Keratinocyte (primary cell): Measurements from ENCODE around the gene MRPS35. TPM values are rescaled to one million over a fixed set of nuclear protein-coding genes. Genes with fewer than 3 reads are reported as not detected.

ENCODE experiments used
- DNase-seq: peaks from one replicate; pipeline ENCODE4 v3.0.0-alpha.2; 2011; ENCODE audit warnings: low read depth, missing footprints, low spot score
- FAIRE-seq: peaks from 2 replicates; lab custom pipeline; 2011; peaks lifted over from hg19 to GRCh38; lab: Jason Lieb, UNC
- H2AFZ ChIP-seq: 2 replicates; pipeline ENCODE4 v1.6.0; 2012; ENCODE audit warnings: low read length, control low read depth, inconsistent platforms; ENCODE audit not compliant: control insufficient read depth
- H3K27ac ChIP-seq: 2 replicates; pipeline ENCODE4 v1.5.1; 2011; ENCODE audit warnings: low read length; ENCODE audit not compliant: control insufficient read depth, insufficient read depth
- H3K27me3 ChIP-seq: 3 replicates; pipeline ENCODE4 v1.6.0; 2011; ENCODE audit warnings: low read length; ENCODE audit not compliant: control insufficient read depth, insufficient read depth; ENCODE audit errors: extremely low read depth
- H3K36me3 ChIP-seq, 2 experiments: 2 replicates in 1 of 2; 3 replicates in 1 of 2; pipeline ENCODE4 v1.5.1; 2011; ENCODE audit warnings: low read length in 2 of 2, mild to moderate bottlenecking in 1 of 2; ENCODE audit not compliant: control insufficient read depth in 2 of 2, insufficient read depth in 2 of 2; ENCODE audit errors: extremely low read depth in 1 of 2
- H3K4me1 ChIP-seq: 3 replicates; pipeline ENCODE4 v1.5.1; 2011; ENCODE audit warnings: low read length; ENCODE audit not compliant: control insufficient read depth, insufficient read depth; ENCODE audit errors: extremely low read depth
- H3K4me2 ChIP-seq: 3 replicates; pipeline ENCODE4 v1.6.0; 2011; ENCODE audit warnings: low read depth, low read length; ENCODE audit not compliant: control insufficient read depth, insufficient read depth; ENCODE audit errors: extremely low read depth
- H3K4me3 ChIP-seq, 3 experiments: fragments of 200-600 bp in 1 of 3; sonication (generic) in 1 of 3; 2 replicates in 2 of 3; 3 replicates in 1 of 3; pipeline ENCODE4 v1.5.1; 2011 to 2016; ENCODE audit warnings: low read length in 3 of 3, mild to moderate bottlenecking in 3 of 3, control low read depth in 2 of 3, inconsistent platforms in 1 of 3, low read depth in 1 of 3, mixed read lengths in 1 of 3, mixed run types in 1 of 3, moderate library complexity in 1 of 3; ENCODE audit not compliant: control insufficient read depth in 2 of 3, insufficient read depth in 2 of 3; ENCODE audit errors: extremely low read depth in 1 of 3
- H3K79me2 ChIP-seq: 2 replicates; pipeline ENCODE4 v1.6.0; 2012; ENCODE audit warnings: low read length; ENCODE audit not compliant: control insufficient read depth, insufficient read depth
- H3K9ac ChIP-seq: 3 replicates; pipeline ENCODE4 v1.6.0; 2011; ENCODE audit warnings: low read length; ENCODE audit not compliant: control insufficient read depth, insufficient read depth; ENCODE audit errors: extremely low read depth
- H3K9me1 ChIP-seq: 3 replicates; pipeline ENCODE4 v1.6.0; 2011; ENCODE audit warnings: low read length; ENCODE audit not compliant: control insufficient read depth, insufficient read depth; ENCODE audit errors: extremely low read depth
- H3K9me3 ChIP-seq: 2 replicates; pipeline ENCODE4 v1.5.1; 2012; ENCODE audit warnings: low read depth, low read length; ENCODE audit not compliant: control insufficient read depth
- H4K20me1 ChIP-seq: 3 replicates; pipeline ENCODE4 v1.6.0; 2011; ENCODE audit warnings: low read length; ENCODE audit not compliant: control insufficient read depth, insufficient read depth; ENCODE audit errors: extremely low read depth
- EZH2 ChIP-seq: IDR thresholded peaks from one replicate; pipeline ENCODE4 v1.6.1; 2012; ENCODE audit warnings: inconsistent platforms, mild to moderate bottlenecking, low read length, moderate library complexity
- dilution Hi-C: fragments of 300-500 bp; cut with MboI; formaldehyde crosslinking; loops from one replicate; pipeline ENCODE4 v1.7.0; 2020; ENCODE audit warnings: low sequenced_read_pairs; ENCODE audit not compliant: extremely low pct_ligation_motif_present
- polyA plus RNA-seq, 5 experiments: library from polyadenylated mRNA; depleted of rRNA in 3 of 5; stranded (reverse) in 3 of 5; stranded (forward) in 1 of 5; unstranded in 1 of 5; fragments of >200 nt; gene quantifications; 1 replicate in 1 of 5; 2 replicates in 3 of 5; 3 replicates in 1 of 5; pipeline versions ENCODE4 v1.2.1 to v1.2.3, GENCODE V29; 2011 to 2012; ENCODE audit warnings: missing spikeins in 2 of 5, low read depth in 1 of 5, low replicate concordance in 1 of 5
- TF ChIP-seq, protein P1 (sequence below), 3 experiments: IDR thresholded peaks in 1 of 3; conservative IDR thresholded peaks in 1 of 3; optimal IDR thresholded peaks in 1 of 3; 2 replicates in 2 of 3; 3 replicates in 1 of 3; pipeline versions ENCODE3 to v1.5.1; 2011; ENCODE audit warnings: low read length in 3 of 3, mild to moderate bottlenecking in 3 of 3, moderate library complexity in 2 of 3, control low read depth in 1 of 3, inconsistent platforms in 1 of 3; ENCODE audit not compliant: insufficient read depth in 2 of 3; ENCODE audit errors: extremely low read depth in 1 of 3

The MRPS35 gene
- polyA plus RNA-seq, 1 donor (not counting 4 experiments of a cell fraction or from before 2014, with no cell fraction given): 60.1 TPM

DNA sequence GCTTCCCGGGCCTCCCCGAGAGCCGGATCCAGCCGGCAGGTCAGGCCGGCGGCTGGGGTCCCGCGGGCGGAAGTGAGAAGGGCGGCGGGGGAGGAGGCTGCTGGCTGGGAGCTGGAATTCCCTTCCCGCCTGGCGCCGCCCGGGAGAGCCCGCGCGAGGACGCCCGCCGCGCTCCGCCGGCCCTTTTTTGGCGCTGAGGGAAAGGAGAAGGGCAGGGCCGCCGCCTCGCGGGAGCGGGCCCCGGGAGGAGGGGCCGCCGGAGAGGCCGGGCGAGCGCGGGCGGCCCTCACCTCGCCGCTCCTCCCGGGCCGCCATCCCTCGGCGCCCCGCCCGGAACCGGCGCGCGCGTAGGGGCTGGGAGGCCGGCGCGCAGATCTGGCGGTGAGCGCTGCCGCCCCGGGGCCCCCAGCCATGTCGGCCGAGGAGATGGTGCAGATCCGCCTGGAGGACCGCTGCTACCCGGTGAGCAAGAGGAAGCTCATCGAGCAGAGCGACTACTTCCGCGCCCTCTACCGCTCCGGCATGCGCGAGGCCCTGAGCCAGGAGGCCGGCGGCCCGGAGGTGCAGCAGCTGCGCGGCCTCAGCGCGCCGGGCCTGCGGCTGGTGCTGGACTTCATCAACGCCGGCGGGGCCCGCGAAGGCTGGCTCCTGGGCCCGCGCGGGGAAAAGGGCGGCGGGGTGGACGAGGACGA is 69.4 kb downstream of the MRPS35 start, which contains the start of the genes KLHL42 and MANSC4:
Gene KLHL42, plus strand, starts transcription at position 314 of the 692 bp plus-strand sequence. Its CDS starts 98 bp downstream, at position 412.
Gene MANSC4, minus strand, starts transcription at position 317 of the 692 bp plus-strand sequence. CDS start 8,960 bp downstream, outside the sequence.
- no peaks in the 10 kb centered on the region for H3K9me1 ChIP-seq
- dilution Hi-C loops: no loop called here
- H3K79me2 ChIP-seq: peaks cover 47% of the 10 kb centered on the region
- peak within 1 kb of the TSS; percentile 73 for H3K27ac ChIP-seq
- H3K36me3 ChIP-seq: peaks cover 0 to 9% of the 10 kb centered on the region in 2 experiments
- no peaks in the 10 kb centered on the region for H3K9me3 ChIP-seq
- H3K4me2 ChIP-seq: peak within 1 kb of the TSS; percentile 99
- no peaks in the 10 kb centered on the region for H3K27me3 ChIP-seq
- no peak for TF ChIP-seq EZH2
- TF ChIP-seq, protein P1, sequence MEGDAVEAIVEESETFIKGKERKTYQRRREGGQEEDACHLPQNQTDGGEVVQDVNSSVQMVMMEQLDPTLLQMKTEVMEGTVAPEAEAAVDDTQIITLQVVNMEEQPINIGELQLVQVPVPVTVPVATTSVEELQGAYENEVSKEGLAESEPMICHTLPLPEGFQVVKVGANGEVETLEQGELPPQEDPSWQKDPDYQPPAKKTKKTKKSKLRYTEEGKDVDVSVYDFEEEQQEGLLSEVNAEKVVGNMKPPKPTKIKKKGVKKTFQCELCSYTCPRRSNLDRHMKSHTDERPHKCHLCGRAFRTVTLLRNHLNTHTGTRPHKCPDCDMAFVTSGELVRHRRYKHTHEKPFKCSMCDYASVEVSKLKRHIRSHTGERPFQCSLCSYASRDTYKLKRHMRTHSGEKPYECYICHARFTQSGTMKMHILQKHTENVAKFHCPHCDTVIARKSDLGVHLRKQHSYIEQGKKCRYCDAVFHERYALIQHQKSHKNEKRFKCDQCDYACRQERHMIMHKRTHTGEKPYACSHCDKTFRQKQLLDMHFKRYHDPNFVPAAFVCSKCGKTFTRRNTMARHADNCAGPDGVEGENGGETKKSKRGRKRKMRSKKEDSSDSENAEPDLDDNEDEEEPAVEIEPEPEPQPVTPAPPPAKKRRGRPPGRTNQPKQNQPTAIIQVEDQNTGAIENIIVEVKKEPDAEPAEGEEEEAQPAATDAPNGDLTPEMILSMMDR (optimal IDR thresholded peaks at IDR 0.05 in 1 of 3, IDR thresholded peaks at IDR 0.05 in 1 of 3, conservative IDR thresholded peaks at IDR 0.05 in 1 of 3; ENCODE audit: extremely low read depth in 1 of 3, insufficient read depth in 2 of 3, low read length in 3 of 3): peak in 1 of 3 experiments; percentile 33
- peak within 1 kb of the TSS; percentile 89 for H3K9ac ChIP-seq
- FAIRE-seq (no peak), DNase-seq (no peak)
- H2AFZ ChIP-seq: peak within 1 kb of the TSS; percentile 98
- H4K20me1 ChIP-seq: no peaks in the 10 kb centered on the region
- H3K4me1 ChIP-seq: peaks cover 29% of the 10 kb centered on the region
- H3K4me3 ChIP-seq: peak within 1 kb of the TSS; percentile 71 to 82 (median 78)

DNA sequence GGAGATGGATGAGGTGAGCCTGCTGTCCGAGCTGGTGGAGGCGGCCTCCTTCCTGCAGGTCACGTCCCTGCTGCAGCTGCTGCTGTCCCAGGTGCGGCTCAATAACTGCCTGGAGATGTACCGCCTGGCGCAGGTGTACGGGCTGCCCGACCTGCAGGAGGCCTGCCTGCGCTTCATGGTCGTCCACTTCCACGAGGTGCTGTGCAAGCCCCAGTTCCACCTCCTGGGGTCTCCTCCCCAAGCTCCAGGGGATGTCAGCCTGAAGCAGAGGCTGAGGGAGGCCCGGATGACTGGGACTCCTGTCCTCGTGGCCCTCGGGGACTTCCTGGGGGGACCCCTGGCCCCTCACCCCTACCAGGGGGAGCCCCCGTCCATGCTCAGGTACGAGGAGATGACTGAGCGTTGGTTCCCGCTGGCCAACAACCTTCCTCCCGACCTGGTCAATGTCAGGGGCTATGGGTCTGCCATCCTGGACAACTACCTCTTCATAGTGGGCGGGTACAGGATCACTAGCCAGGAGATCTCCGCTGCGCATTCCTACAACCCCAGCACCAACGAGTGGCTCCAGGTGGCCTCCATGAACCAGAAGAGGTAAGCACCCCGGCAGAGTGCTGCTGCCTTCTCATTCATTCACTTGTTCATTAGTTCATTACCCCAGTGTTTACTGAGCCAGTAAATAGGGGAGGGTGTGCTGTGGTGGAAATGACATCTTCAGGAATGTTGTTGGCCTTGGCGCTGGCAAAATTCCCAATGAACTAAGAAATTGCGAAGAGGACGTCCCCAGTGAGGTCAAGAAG is 70.2 kb downstream of the MRPS35 start:
- Histone ChIP-seq H3K36me3 (peaks cover 0 to 12% of the 10 kb centered on the region in 2 experiments), H2AFZ (peak overlapping the region; percentile 66), H3K27ac (peak overlapping the region; percentile 73), H3K79me2 (peaks cover 51% of the 10 kb centered on the region), H3K9me1 (no peaks in the 10 kb centered on the region), H3K4me1 (peaks cover 35% of the 10 kb centered on the region), H3K4me2 (peak overlapping the region; percentile 99), H4K20me1 (no peaks in the 10 kb centered on the region), H3K27me3 (no peaks in the 10 kb centered on the region), H3K9me3 (no peaks in the 10 kb centered on the region), H3K9ac (peak overlapping the region; percentile 89), H3K4me3 (peak overlapping the region; percentile 71 to 82 (median 78))
- TF ChIP-seq, protein P1 (optimal IDR thresholded peaks at IDR 0.05 in 1 of 3, IDR thresholded peaks at IDR 0.05 in 1 of 3, conservative IDR thresholded peaks at IDR 0.05 in 1 of 3; ENCODE audit: extremely low read depth in 1 of 3, insufficient read depth in 2 of 3, low read length in 3 of 3): no peak
- no peak for TF ChIP-seq EZH2
- DNase-seq (peak; percentile 23), FAIRE-seq (peak; percentile 9)
- dilution Hi-C loops: no loop called here
